ENCODE measurements around the gene IRF2BP1. TPM values are rescaled to one million over a fixed set of nuclear protein-coding genes. Genes with fewer than 3 reads are reported as not detected.
A peak's percentile ranks its signal among the peaks of the same experiment; 100 is the strongest.

Gene IRF2BP1
- polyA plus RNA-seq, 2 of the 4 experiments (the other 2 are of a cell fraction), result 10.9 to 23.1 TPM

DNA sequence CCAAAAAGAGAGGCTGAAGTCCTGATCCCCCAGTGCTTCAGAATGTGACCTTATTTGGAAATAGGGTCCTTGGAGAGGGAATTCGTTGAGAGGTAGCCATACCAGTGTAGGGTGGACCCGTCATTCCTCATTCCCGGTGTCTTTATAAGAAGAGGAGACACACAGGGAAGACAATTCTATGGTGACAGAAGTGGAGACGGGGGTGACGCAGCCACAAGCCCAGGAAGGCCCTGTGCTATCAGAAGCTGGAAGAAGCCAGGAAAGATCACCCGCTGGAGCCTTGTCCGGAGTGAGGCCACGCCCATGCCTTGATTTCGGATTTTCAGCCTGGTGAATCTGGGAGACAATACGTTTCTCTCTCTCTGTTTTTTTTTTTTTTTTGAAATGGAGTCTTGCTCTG, 19.1 kb upstream of the IRF2BP1 start:
- Histone ChIP-seq H3K4me1 (peaks cover 17% of the 10 kb centered on the region), H3K4me2 (no peak overlapping the region), H3K9me3 (no peaks in the 10 kb centered on the region), H3K4me3 (no peak overlapping the region), H3K27ac (no peak overlapping the region)
- ATAC-seq (no peak), FAIRE-seq (no peak), DNase-seq (ENCODE audit: low read depth in 1 of 2, low spot score in 1 of 2) (no peak)
- 68% methylated on average over 10 of the region's 10 CpGs for WGBS (ENCODE audit: missing lambda C conversion rate)
- ChIA-PET POLR2A (no interaction called here), CTCF (interaction anchor here (1.0 to 1.3 kb wide), 4 partner anchors 41 to 172 kb away, joined by 3 to 4 read pairs (median 3); no protein-coding TSS in a partner anchor)
- TF ChIP-seq POLR2A (IDR thresholded peaks at IDR 0.05; ENCODE audit: low read length) (no peak), TP53 (CRISPR knock-in tag; IDR thresholded peaks at IDR 0.05) (no peak), PHF8 (IDR thresholded peaks at IDR 0.05; ENCODE audit: borderline replicate concordance, low read depth) (no peak), HDAC2 (IDR thresholded peaks at IDR 0.05) (no peak), EHMT2 (IDR thresholded peaks at IDR 0.05; ENCODE audit: low read depth) (no peak), GATA3 (IDR thresholded peaks at IDR 0.05; ENCODE audit: borderline replicate concordance) (no peak), RCOR1 (IDR thresholded peaks at IDR 0.05; ENCODE audit: low read depth, low read length) (no peak), POLR2AphosphoS2 (conservative IDR thresholded peaks at IDR 0.05; ENCODE audit: low read length) (no peak), RARB (CRISPR knock-in tag; IDR thresholded peaks at IDR 0.05) (no peak), HOXA7 (CRISPR knock-in tag; IDR thresholded peaks at IDR 0.05) (no peak), EHF (CRISPR knock-in tag; IDR thresholded peaks at IDR 0.05) (no peak)
- TF ChIP-seq, protein P1, sequence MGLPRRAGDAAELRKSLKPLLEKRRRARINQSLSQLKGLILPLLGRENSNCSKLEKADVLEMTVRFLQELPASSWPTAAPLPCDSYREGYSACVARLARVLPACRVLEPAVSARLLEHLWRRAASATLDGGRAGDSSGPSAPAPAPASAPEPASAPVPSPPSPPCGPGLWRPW (IDR thresholded peaks at IDR 0.05), result no peak
- TF ChIP-seq, protein P2, sequence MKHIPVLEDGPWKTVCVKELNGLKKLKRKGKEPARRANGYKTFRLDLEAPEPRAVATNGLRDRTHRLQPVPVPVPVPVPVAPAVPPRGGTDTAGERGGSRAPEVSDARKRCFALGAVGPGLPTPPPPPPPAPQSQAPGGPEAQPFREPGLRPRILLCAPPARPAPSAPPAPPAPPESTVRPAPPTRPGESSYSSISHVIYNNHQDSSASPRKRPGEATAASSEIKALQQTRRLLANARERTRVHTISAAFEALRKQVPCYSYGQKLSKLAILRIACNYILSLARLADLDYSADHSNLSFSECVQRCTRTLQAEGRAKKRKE (CRISPR knock-in tag; IDR thresholded peaks at IDR 0.05; ENCODE audit: low read depth), result no peak

DNA sequence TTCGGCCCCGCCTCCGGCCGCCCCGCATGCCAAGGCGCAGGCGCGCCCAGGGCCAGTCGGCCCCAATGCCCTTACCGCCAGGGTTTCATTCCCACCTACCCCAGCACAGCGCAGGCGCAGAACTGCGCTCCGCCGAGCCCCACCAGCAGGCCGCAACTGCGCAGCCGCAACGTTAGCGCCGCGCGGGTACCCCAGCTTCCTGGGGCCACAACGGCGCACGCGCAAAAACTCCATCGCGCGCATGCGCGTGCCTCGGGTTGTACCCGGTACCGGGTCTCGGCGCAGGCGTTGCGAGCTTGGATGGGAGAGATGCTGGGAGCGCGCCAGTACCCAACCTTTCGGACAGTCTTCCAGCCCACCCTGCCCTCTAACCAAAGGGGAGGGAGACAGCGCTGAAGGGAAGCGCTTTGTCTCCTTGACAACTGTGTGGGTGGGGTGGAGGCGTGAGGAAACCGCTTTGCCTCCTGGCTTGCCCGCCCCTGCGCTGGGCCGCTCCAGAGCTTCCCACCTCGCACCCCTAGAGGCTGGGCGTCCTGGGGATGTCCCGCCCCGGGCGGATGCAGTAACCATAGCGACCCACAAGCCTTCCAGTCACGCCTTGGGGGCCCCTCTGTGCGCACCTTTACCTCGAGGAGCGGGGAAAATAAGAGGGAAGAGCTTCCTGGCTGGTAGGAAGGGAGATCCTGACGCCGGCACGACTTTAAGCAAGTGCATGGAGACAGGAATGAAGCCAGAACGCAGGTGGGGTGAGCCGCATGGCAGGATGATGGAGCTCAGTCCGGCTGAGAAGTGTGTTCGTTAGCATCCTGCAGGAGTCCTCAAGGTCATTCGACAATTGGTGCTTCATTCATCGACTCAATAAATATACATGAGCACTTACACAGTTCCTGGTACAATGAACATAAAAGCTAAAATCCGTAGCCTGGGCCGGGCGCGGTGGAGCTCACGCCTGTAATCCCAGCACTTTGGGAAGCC, 17.0 kb upstream of the IRF2BP1 start:
- peak; percentile 86 to 95 for ATAC-seq
- peak overlapping the region; percentile 97 for H3K4me2 ChIP-seq
- H3K27ac ChIP-seq, result peak overlapping the region; percentile 89 to 93
- H3K4me1 ChIP-seq, result peaks cover 17% of the 10 kb centered on the region
- ChIA-PET POLR2A (interaction anchor here (0.6 to 1.8 kb wide), 13 partner anchors 10 to 166 kb away, joined by 3 to 23 read pairs (median 4); partner anchors contain the start of genes CCDC61, FOXA3, IRF2BP1 and NOVA2), CTCF (interaction anchor here (0.6 to 5.2 kb wide), 17 partner anchors 10 to 174 kb away, joined by 3 to 29 read pairs (median 4); partner anchors contain the start of genes CCDC61, FOXA3, IRF2BP1 and NANOS2)
- DNase-seq (ENCODE audit: low read depth in 1 of 2, low spot score in 1 of 2), result peak; percentile 98 to 100
- no peaks in the 10 kb centered on the region for H3K9me3 ChIP-seq
- WGBS (ENCODE audit: missing lambda C conversion rate), result 16% methylated on average over 46 of the region's 73 CpGs
- H3K4me3 ChIP-seq, result peak overlapping the region; percentile 78
- peak; percentile 87 for FAIRE-seq
- no peak for TF ChIP-seq RNF2 (IDR thresholded peaks at IDR 0.05; ENCODE audit: borderline replicate concordance, low read depth)
- no peak for TF ChIP-seq KDM5A (IDR thresholded peaks at IDR 0.05)
- TF ChIP-seq MAFK (IDR thresholded peaks at IDR 0.05; ENCODE audit: partially characterized antibody), result no peak
- TF ChIP-seq MAZ (IDR thresholded peaks at IDR 0.05; ENCODE audit: borderline replicate concordance, low read depth, low read length), result peak; percentile 66; the same call in 1 of the 2 replicates
- TF ChIP-seq RFX5 (IDR thresholded peaks at IDR 0.05), result peak; percentile 44
- TF ChIP-seq, protein P3, sequence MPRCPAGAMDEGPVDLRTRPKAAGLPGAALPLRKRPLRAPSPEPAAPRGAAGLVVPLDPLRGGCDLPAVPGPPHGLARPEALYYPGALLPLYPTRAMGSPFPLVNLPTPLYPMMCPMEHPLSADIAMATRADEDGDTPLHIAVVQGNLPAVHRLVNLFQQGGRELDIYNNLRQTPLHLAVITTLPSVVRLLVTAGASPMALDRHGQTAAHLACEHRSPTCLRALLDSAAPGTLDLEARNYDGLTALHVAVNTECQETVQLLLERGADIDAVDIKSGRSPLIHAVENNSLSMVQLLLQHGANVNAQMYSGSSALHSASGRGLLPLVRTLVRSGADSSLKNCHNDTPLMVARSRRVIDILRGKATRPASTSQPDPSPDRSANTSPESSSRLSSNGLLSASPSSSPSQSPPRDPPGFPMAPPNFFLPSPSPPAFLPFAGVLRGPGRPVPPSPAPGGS (IDR thresholded peaks at IDR 0.05), result peak; percentile 84; the same call in 2 of the 3 replicates
- no peak for TF ChIP-seq HOXA7 (CRISPR knock-in tag; IDR thresholded peaks at IDR 0.05)
- TF ChIP-seq, protein P2 (CRISPR knock-in tag; IDR thresholded peaks at IDR 0.05; ENCODE audit: low read depth), result no peak
- no peak for TF ChIP-seq SMC3 (IDR thresholded peaks at IDR 0.05)
- TF ChIP-seq ESRRA (IDR thresholded peaks at IDR 0.05; ENCODE audit: borderline replicate concordance, low read length), result no peak
- TF ChIP-seq NR3C1 (IDR thresholded peaks at IDR 0.05), result no peak
- TF ChIP-seq MYC (IDR thresholded peaks at IDR 0.05; ENCODE audit: borderline replicate concordance, low read length), result no peak
- TF ChIP-seq, protein P4, sequence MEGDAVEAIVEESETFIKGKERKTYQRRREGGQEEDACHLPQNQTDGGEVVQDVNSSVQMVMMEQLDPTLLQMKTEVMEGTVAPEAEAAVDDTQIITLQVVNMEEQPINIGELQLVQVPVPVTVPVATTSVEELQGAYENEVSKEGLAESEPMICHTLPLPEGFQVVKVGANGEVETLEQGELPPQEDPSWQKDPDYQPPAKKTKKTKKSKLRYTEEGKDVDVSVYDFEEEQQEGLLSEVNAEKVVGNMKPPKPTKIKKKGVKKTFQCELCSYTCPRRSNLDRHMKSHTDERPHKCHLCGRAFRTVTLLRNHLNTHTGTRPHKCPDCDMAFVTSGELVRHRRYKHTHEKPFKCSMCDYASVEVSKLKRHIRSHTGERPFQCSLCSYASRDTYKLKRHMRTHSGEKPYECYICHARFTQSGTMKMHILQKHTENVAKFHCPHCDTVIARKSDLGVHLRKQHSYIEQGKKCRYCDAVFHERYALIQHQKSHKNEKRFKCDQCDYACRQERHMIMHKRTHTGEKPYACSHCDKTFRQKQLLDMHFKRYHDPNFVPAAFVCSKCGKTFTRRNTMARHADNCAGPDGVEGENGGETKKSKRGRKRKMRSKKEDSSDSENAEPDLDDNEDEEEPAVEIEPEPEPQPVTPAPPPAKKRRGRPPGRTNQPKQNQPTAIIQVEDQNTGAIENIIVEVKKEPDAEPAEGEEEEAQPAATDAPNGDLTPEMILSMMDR (IDR thresholded peaks at IDR 0.05), result no peak
- TF ChIP-seq RARB (CRISPR knock-in tag; IDR thresholded peaks at IDR 0.05), result no peak
- peak; percentile 94 for TF ChIP-seq POLR2A (IDR thresholded peaks at IDR 0.05; ENCODE audit: low read length)
- TF ChIP-seq HDAC2 (IDR thresholded peaks at IDR 0.05), result no peak
- no peak for TF ChIP-seq CEBPB (IDR thresholded peaks at IDR 0.05)
- no peak for TF ChIP-seq RAD21 (conservative IDR thresholded peaks at IDR 0.05 in 1 of 2, IDR thresholded peaks at IDR 0.05 in 1 of 2)
- no peak for TF ChIP-seq FOSB (CRISPR knock-in tag; IDR thresholded peaks at IDR 0.05)
- no peak for TF ChIP-seq POLR2AphosphoS2 (conservative IDR thresholded peaks at IDR 0.05; ENCODE audit: low read length)
- no peak for TF ChIP-seq EHMT2 (IDR thresholded peaks at IDR 0.05; ENCODE audit: low read depth)
- no peak for TF ChIP-seq ZFP36 (IDR thresholded peaks at IDR 0.05; ENCODE audit: borderline replicate concordance, partially characterized antibody)
- TF ChIP-seq NFE2L2 (conservative IDR thresholded peaks at IDR 0.05; ENCODE audit: low read length), result no peak
- 0 out of 2 replicates have a peak, but pooled peaks have one; percentile 19 for TF ChIP-seq TFCP2L1 (CRISPR knock-in tag; IDR thresholded peaks at IDR 0.05)
- no peak for TF ChIP-seq ZC3H11A (IDR thresholded peaks at IDR 0.05)

Measured in A549 (cell line).